ENCODE measurements around the gene HIGD1C. TPM values are rescaled to one million over a fixed set of nuclear protein-coding genes. Genes with fewer than 3 reads are reported as not detected.
"Not testable (repeated sequence)": the region's sequence is repeated elsewhere in the genome, so short reads cannot be mapped to it uniquely, and the experiment has no call there.

The HIGD1C gene
- total RNA-seq, 1 experiment from 2014 or later: not detected

- DNase-seq (ENCODE audit: low read depth in 1 of 2, low spot score in 2 of 2): no peak
- no peaks in the 10 kb centered on the region for H3K36me3 ChIP-seq
- peaks cover 16% of the 10 kb centered on the region for H3K4me1 ChIP-seq (replicated peaks)
- no peak overlapping the region for H3K27ac ChIP-seq
- H3K27me3 ChIP-seq (replicated peaks): no peaks in the 10 kb centered on the region
- no peak overlapping the region for H3K4me3 ChIP-seq
- H3K9me3 ChIP-seq (replicated peaks): no peaks in the 10 kb centered on the region
Observed at GRCh38 chr12:50926415-50926814, 25.9 kb upstream of the HIGD1C start.

GRCh38 chr12:50926932-50927331, 25.4 kb upstream of the HIGD1C start:
- peaks cover 16% of the 10 kb centered on the region for H3K4me1 ChIP-seq (replicated peaks)
- H3K36me3 ChIP-seq; H3K27me3 ChIP-seq (replicated peaks); H3K27ac ChIP-seq; H3K4me3 ChIP-seq; H3K9me3 ChIP-seq (replicated peaks); DNase-seq (ENCODE audit: low read depth in 1 of 2, low spot score in 2 of 2): not testable (repeated sequence)

- H3K36me3 ChIP-seq: no peaks in the 10 kb centered on the region
- DNase-seq (ENCODE audit: low read depth in 1 of 2, low spot score in 2 of 2): no peak
- no peak overlapping the region for H3K27ac ChIP-seq
- H3K9me3 ChIP-seq (replicated peaks): no peaks in the 10 kb centered on the region
- peaks cover 16% of the 10 kb centered on the region for H3K4me1 ChIP-seq (replicated peaks)
- no peaks in the 10 kb centered on the region for H3K27me3 ChIP-seq (replicated peaks)
- no peak overlapping the region for H3K4me3 ChIP-seq
Observed at GRCh38 chr12:50927356-50927755, 25.0 kb upstream of the HIGD1C start.

GRCh38 chr12:50927766-50928224, 24.5 kb upstream of the HIGD1C start:
- H3K36me3 ChIP-seq: no peaks in the 10 kb centered on the region
- H3K4me3 ChIP-seq: no peak overlapping the region
- H3K27ac ChIP-seq: no peak overlapping the region
- H3K4me1 ChIP-seq (replicated peaks): peaks cover 16% of the 10 kb centered on the region
- H3K27me3 ChIP-seq (replicated peaks): no peaks in the 10 kb centered on the region
- no peak for DNase-seq (ENCODE audit: low read depth in 1 of 2, low spot score in 2 of 2)
- H3K9me3 ChIP-seq (replicated peaks): no peaks in the 10 kb centered on the region

- no peak for DNase-seq (ENCODE audit: low read depth in 1 of 2, low spot score in 2 of 2)
- peaks cover 21% of the 10 kb centered on the region for H3K4me1 ChIP-seq (replicated peaks)
- no peak overlapping the region for H3K27ac ChIP-seq
- no peak overlapping the region for H3K4me3 ChIP-seq
- H3K27me3 ChIP-seq (replicated peaks): no peaks in the 10 kb centered on the region
- no peaks in the 10 kb centered on the region for H3K36me3 ChIP-seq
- H3K9me3 ChIP-seq (replicated peaks): no peaks in the 10 kb centered on the region
Observed at GRCh38 chr12:50928392-50928791, 24.0 kb upstream of the HIGD1C start.

- Histone ChIP-seq H3K4me3 (no peak overlapping the region), H3K27ac (no peak overlapping the region), H3K9me3 (replicated peaks) (no peaks in the 10 kb centered on the region), H3K36me3 (no peaks in the 10 kb centered on the region), H3K4me1 (replicated peaks) (peaks cover 23% of the 10 kb centered on the region), H3K27me3 (replicated peaks) (no peaks in the 10 kb centered on the region)
- no peak for DNase-seq (ENCODE audit: low read depth in 1 of 2, low spot score in 2 of 2)
Observed at GRCh38 chr12:50929831-50930230, 22.5 kb upstream of the HIGD1C start.

- not testable (repeated sequence) for H3K36me3 ChIP-seq; DNase-seq (ENCODE audit: low read depth in 1 of 2, low spot score in 2 of 2); H3K27me3 ChIP-seq (replicated peaks); H3K27ac ChIP-seq; H3K4me3 ChIP-seq; H3K9me3 ChIP-seq (replicated peaks)
- peaks cover 24% of the 10 kb centered on the region for H3K4me1 ChIP-seq (replicated peaks)
Observed at GRCh38 chr12:50930477-50930876, 21.9 kb upstream of the HIGD1C start.

- DNase-seq (ENCODE audit: low read depth in 1 of 2, low spot score in 2 of 2): no peak
Observed at GRCh38 chr12:50932787-50933280, 19.5 kb upstream of the HIGD1C start.

GRCh38 chr12:50933459-50934124, 18.8 kb upstream of the HIGD1C start:
- DNase-seq (ENCODE audit: low read depth in 1 of 2, low spot score in 2 of 2): no peak
- Histone ChIP-seq H3K27ac (peak overlapping the region; percentile 82; the same call in 1 of the 2 replicates), H3K9me3 (replicated peaks) (no peaks in the 10 kb centered on the region), H3K27me3 (replicated peaks) (no peaks in the 10 kb centered on the region), H3K36me3 (no peaks in the 10 kb centered on the region), H3K4me3 (no peak overlapping the region), H3K4me1 (replicated peaks) (peaks cover 50% of the 10 kb centered on the region)

More at GRCh38 chr12:50932787-50933280, 19.5 kb upstream of the HIGD1C start:
- Histone ChIP-seq H3K9me3 (replicated peaks) (no peaks in the 10 kb centered on the region), H3K4me1 (replicated peaks) (peaks cover 44% of the 10 kb centered on the region), H3K4me3 (no peak overlapping the region), H3K27ac (no peak overlapping the region), H3K27me3 (replicated peaks) (no peaks in the 10 kb centered on the region), H3K36me3 (no peaks in the 10 kb centered on the region)

- peaks cover 58% of the 10 kb centered on the region for H3K4me1 ChIP-seq (replicated peaks)
- H3K9me3 ChIP-seq (replicated peaks): no peaks in the 10 kb centered on the region
- no peak for DNase-seq (ENCODE audit: low read depth in 1 of 2, low spot score in 2 of 2)
- peak overlapping the region; percentile 82 for H3K27ac ChIP-seq
- no peaks in the 10 kb centered on the region for H3K36me3 ChIP-seq
- H3K4me3 ChIP-seq: no peak overlapping the region
- no peaks in the 10 kb centered on the region for H3K27me3 ChIP-seq (replicated peaks)
Observed at GRCh38 chr12:50934371-50934851, 17.9 kb upstream of the HIGD1C start.

- Histone ChIP-seq H3K4me1 (replicated peaks) (peaks cover 66% of the 10 kb centered on the region), H3K9me3 (replicated peaks) (no peaks in the 10 kb centered on the region), H3K27me3 (replicated peaks) (no peaks in the 10 kb centered on the region), H3K4me3 (no peak overlapping the region), H3K36me3 (no peaks in the 10 kb centered on the region), H3K27ac (peak overlapping the region; percentile 82)
- peak in 1 of 2 experiments; percentile 70 for DNase-seq (ENCODE audit: low read depth in 1 of 2, low spot score in 2 of 2)
Observed at GRCh38 chr12:50934981-50935807, 17.1 kb upstream of the HIGD1C start.

GRCh38 chr12:50936821-50937530, 15.4 kb upstream of the HIGD1C start:
- no peaks in the 10 kb centered on the region for H3K9me3 ChIP-seq (replicated peaks)
- peaks cover 70% of the 10 kb centered on the region for H3K4me1 ChIP-seq (replicated peaks)
- no peaks in the 10 kb centered on the region for H3K36me3 ChIP-seq
- H3K27me3 ChIP-seq (replicated peaks): no peaks in the 10 kb centered on the region
- DNase-seq (ENCODE audit: low read depth in 1 of 2, low spot score in 2 of 2): no peak
- H3K4me3 ChIP-seq: no peak overlapping the region
- H3K27ac ChIP-seq: no peak overlapping the region

GRCh38 chr12:50937653-50938052, 14.7 kb upstream of the HIGD1C start:
- Histone ChIP-seq H3K9me3 (replicated peaks) (no peaks in the 10 kb centered on the region), H3K27ac (no peak overlapping the region), H3K4me1 (replicated peaks) (peaks cover 70% of the 10 kb centered on the region), H3K4me3 (no peak overlapping the region), H3K27me3 (replicated peaks) (no peaks in the 10 kb centered on the region), H3K36me3 (no peaks in the 10 kb centered on the region)
- DNase-seq (ENCODE audit: low read depth in 1 of 2, low spot score in 2 of 2): no peak
